SK-N-DZ (cell line): ENCODE data around the gene NUPR2. TPM values are rescaled to one million over a fixed set of nuclear protein-coding genes. Genes with fewer than 3 reads are reported as not detected.
"Not testable (repeated sequence)": the region's sequence is repeated elsewhere in the genome, so short reads cannot be mapped to it uniquely, and the experiment has no call there.

Experiments used
- DNase-seq: peaks from one replicate; pipeline ENCODE4 v3.0.0-alpha.2; 2015; ENCODE audit warnings: low spot score
- polyA plus RNA-seq, 2 experiments: library from polyadenylated mRNA; depleted of rRNA; stranded (reverse); fragments of >200 nt; gene quantifications; 2 replicates each; pipeline ENCODE4 v1.2.3, GENCODE V29; 2014

Gene NUPR2
- polyA plus RNA-seq (2014; cell fraction: cytosol; rRNA removed), result not detected in 2 replicates
- polyA plus RNA-seq (2014; cell fraction: nucleus; rRNA removed), result not detected in 2 replicates

GRCh38 chr7:56115852-56116538 is at the start of gene NUPR2:
TSS of gene NUPR2 (minus strand) at chr7:56116417. CDS start at chr7:56116314, 103 bp downstream.
- DNase-seq, result no peak

DNA sequence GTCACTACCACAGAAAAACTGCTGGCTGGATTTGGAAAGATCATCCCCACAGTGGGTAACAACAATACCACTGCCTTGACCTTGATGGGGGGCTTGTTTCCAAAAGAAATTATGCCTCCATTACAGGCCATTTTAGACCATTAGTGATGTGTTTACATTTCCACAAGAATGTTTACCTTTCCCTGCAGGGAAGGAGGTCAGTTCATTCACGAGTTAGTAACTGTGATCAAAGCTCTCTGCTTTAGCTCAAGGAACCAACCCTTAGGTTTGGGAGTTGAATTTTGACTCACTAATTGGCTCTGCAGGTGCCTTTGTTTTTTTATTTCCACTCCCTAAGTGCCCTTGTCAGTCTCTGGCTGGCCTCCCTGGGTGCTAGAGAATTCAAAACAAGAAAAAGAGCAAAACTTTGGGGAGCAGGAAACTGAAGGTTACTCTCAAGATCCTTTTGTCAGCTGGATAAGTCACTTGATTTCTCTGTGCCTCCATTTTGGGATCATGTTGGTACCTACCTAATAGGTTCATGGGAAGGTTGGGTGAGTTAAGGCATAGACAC is 41.1 kb upstream of the NUPR2 start:
- no peak for DNase-seq

GRCh38 chr7:56131062-56131461 is 14.8 kb upstream of the NUPR2 start:
- DNase-seq, result not testable (repeated sequence)

- DNase-seq, result no peak
Measured at GRCh38 chr7:56127241-56127975, 11.2 kb upstream of the NUPR2 start.

DNA sequence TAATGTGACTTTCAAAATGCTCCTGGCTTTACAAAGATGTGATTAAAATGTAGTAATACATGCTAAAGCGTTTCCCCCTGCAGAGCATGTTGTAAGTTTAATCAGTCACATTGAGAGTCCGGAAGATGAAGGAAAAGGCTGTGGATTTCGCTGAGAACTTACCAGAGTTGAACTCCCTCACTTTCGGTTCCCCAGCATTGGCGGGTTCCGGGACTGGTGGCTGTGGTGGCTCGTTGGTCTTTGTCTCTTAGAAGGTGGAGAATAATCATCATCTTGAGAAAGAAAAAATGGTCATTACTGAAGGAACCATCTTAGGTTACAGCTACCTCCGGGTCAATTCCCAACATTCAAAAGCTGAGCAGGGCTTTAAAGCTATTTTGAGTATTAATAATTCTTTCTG is 9.6 kb upstream of the NUPR2 start:
- DNase-seq, result no peak

- DNase-seq, result no peak
Measured at GRCh38 chr7:56124981-56125380, 8.8 kb upstream of the NUPR2 start.

- no peak for DNase-seq
Measured at GRCh38 chr7:56121440-56121839, 5.2 kb upstream of the NUPR2 start.

GRCh38 chr7:56112244-56112643 is 4.0 kb downstream of the NUPR2 start:
- DNase-seq, result not testable (repeated sequence)

- no peak for DNase-seq
Measured at GRCh38 chr7:56110611-56111010, 5.6 kb downstream of the NUPR2 start.

DNA sequence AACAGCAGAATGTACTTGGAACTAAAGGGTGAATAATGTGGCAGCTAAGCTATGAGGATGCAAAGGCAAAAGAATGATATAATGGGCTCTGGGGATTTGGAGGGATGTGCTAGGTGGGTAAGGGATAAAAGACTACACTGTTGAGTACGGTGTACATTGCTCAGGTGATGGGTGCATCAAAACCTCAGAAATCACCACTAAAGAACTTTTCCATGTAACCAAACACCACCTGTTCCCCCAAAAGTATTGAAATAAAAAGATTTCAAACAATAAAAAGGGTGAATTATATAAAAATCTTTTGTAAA is 8.3 kb downstream of the NUPR2 start:
- no peak for DNase-seq

DNA sequence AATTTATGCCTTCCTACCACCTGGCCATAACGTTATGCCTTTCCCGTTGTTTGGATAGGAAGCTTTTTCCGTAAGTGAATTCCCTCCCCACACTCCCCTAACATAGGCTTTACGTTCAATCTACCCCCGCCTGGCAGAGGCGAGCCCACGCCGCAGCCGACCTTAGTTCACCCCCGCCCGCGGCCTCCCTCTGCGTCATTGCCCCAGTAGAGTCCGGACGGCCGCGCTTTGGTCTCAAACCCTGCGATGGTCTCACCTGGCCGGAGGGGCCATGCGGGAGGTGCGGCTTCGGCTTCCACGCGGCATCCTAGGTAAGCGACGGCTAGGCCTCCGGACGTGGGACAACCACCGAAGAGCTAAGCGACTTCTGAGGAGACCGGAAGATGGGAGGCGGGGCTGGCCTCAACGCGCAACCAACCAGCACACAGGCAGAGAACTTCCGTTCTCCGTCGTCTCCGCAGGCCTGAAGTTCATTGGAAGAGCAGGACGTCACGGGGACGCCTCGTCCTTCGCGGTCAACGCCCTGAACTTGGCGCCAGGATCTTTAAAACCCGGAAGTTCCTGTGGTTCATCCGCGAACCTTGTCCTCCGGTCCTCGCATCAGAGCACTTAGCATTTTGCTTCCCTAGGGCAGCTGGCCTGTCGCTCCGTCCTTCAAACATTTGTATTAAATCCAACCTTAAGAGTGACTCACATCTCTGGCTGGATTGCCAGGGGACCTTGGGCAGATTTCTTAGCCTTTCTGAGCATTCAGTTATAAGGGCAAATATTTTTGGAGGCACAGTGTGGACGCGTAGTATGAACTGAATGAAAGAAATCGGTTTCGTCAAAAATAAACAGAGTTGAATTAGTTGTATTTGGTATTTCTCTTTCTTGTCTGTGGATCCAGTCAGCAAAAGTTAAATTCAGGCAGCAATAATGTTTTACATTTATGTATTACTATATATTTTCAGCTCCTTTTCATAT is 9.8 kb downstream of the NUPR2 start, which contains the start of gene CHCHD2:
Gene CHCHD2 (minus strand): TSS at position 369 of the 966 bp plus-strand sequence. CDS start 63 bp downstream, at position 306.
- peak; percentile 99 for DNase-seq

DNA sequence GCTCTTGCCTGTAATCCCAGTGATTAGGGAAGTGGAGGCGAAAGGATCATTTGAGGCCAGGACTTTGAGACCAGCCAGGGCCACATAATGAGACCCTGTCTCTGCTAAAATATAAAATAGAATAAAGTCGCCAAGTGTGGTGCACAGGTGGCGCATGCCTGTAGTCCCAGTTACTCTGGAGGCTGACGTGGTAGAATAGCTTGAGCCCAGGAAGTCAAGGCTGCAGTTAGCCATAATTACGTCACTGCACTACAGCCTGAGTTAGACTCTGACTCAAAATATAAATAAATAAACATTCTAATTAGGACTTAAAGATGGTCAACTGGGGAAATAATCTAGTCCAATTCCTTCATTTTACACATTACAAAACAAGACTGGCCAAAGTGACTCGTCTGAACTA is 10.7 kb downstream of the NUPR2 start:
- DNase-seq, result no peak

GRCh38 chr7:56104138-56104537 is 12.1 kb downstream of the NUPR2 start:
- not testable (repeated sequence) for DNase-seq

DNA sequence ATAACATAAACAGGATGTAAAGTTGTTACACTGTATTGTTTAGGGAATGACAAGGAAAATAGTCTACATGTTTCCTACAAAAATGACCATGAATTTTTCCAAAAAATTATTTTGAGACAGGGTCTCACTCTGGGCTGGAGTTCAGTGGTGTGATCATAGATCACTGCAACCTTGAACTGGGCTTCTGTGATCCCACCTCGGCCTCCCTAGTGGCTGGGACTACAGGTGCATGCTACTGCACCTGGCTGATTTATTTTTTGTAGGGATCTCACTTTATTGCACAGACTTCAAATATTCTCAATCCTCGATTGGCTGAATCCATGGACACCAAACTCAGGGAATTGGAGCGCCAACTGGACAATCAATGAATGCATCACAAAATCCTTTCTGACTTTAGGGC is 16.6 kb downstream of the NUPR2 start:
- DNase-seq, result no peak

DNA sequence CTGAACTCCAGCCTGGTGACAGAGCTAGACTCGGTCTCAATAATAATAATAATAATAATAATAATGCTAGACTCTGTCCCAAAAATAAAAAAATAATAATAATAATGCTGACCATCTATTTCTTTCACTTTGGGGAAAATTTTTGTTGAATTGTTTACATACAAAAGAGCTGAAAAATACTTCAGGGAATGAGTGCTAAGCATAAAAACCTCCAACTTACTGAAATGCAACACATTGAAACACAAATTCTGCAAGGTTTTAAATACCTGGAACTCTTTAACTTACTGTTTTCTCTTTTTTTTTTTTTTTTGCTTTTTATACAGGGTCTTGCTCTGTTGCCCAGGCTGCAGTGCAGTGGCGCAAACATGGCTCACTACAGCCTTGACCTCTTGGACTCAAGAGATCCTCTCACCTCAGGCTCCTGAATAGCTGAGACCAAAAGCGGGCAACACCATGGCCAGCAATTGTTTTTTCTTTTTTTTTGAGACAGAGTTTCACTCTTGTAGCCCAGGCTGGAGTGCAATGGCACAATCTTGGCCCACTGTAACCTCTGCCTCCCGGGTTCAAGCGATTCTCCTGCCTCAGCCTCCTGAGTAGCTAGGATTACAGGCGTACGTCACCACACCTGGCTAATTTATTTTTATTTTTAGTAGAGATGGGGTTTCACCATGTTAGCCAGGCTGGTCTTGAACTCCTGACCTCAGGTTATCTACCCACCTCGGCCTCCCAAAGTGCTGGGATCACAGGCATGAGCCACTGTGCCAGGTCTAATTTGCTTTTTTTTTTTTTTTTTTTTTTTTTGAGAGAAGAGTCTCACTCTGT is 17.8 kb downstream of the NUPR2 start:
- not testable (repeated sequence) for DNase-seq

- DNase-seq, result no peak
Measured at GRCh38 chr7:56097700-56098099, 18.5 kb downstream of the NUPR2 start.

- peak; percentile 38 for DNase-seq
Measured at GRCh38 chr7:56092789-56093531, 23.3 kb downstream of the NUPR2 start, which contains the start of gene PHKG1. TSS of gene PHKG1 (minus strand) at chr7:56092952. CDS start at chr7:56088941, 4,011 bp downstream.

- DNase-seq, result not testable (repeated sequence)
Measured at GRCh38 chr7:56092388-56092787, 23.8 kb downstream of the NUPR2 start.

DNA sequence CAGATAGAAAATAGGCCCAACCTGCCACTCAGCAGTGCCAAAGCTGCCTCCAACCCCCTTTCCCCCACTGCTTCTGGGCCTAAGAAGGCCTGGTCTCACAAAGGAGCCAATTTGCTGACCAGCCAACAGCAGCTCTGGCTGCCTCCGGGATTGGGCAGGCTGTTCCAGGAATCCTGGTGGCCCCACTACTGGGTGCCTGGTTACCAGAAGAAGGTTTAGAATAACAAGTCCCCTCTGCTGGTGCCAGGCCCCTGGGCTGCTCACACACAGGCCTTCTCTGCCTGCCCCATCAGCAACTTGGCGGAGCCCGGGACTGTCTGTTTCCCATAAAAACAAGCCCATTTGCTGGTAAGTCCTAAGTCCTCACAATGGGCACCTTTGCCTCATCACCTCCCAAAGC is 24.6 kb downstream of the NUPR2 start:
- DNase-seq, result no peak

- DNase-seq, result no peak
Measured at GRCh38 chr7:56087445-56087844, 28.8 kb downstream of the NUPR2 start.
